Measurements from ENCODE around the gene LYSMD1.
A peak's percentile ranks its signal among the peaks of the same experiment; 100 is the strongest.

LYSMD1 gene

DNA sequence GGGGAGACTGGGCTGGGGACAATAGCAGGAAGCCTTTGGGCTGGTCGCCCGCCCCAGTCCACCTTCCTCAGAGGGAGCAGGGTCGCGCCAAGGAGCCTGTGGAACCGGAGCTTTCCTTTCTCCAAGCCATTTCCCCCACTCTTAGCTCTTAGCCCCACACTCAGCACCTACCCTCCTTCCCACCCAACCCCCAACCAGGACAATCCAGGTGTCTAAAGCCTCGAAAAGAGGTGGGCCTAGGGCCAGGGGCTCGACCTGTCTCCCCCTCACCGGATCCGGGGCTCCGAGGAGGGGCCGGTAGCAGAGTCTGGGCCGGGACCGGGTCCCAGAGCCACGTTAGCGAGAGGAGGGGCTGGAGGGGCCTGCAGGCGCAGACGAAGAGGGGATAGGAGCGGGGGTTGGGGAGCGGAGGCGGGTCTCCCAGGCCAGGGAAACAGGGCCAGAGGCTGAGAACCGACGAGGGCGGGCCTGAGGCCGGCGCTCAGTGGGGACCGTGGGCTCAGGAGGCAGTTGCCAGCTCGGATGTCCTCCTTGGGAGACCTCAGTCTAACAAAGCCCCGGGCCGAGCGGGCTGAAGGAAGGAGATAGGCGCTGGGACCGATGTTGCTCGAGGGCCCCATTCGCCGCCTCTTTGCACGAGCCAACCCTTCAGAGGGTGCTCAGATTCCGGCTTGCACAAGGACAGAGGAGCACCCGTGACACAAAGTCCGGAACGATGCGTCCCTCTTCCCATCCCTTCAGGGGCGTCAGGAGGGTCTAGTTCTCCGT lies 20.2 kb downstream of the LYSMD1 start:
- peak; percentile 14 for DNase-seq (ENCODE audit: low read depth in 2 of 2)
- no peak for TF ChIP-seq CTCF (IDR thresholded peaks at IDR 0.05; ENCODE audit: low read depth, low read length)
- H3K4me3 ChIP-seq (replicated peaks in 1 of 2; ENCODE audit: low read depth in 2 of 2, low read length in 2 of 2), result peak overlapping the region; percentile 66 to 73

GRCh38 chr1:151144474-151145303 lies 21.0 kb downstream of the LYSMD1 start:
- DNase-seq (ENCODE audit: low read depth in 2 of 2), result peak in 1 of 2 donors; percentile 24
- peak overlapping the region in 1 of 2 donors; percentile 66 for H3K4me3 ChIP-seq (replicated peaks in 1 of 2; ENCODE audit: low read depth in 2 of 2, low read length in 2 of 2)
- TF ChIP-seq CTCF (IDR thresholded peaks at IDR 0.05; ENCODE audit: low read depth, low read length), result no peak

- DNase-seq (ENCODE audit: low read depth in 2 of 2), result no peak
- TF ChIP-seq CTCF (IDR thresholded peaks at IDR 0.05; ENCODE audit: low read depth, low read length), result no peak
- H3K4me3 ChIP-seq (replicated peaks in 1 of 2; ENCODE audit: low read depth in 2 of 2, low read length in 2 of 2), result no peak overlapping the region
These were observed 21.7 kb downstream of the LYSMD1 start for GRCh38 chr1:151143986-151144385.

DNA sequence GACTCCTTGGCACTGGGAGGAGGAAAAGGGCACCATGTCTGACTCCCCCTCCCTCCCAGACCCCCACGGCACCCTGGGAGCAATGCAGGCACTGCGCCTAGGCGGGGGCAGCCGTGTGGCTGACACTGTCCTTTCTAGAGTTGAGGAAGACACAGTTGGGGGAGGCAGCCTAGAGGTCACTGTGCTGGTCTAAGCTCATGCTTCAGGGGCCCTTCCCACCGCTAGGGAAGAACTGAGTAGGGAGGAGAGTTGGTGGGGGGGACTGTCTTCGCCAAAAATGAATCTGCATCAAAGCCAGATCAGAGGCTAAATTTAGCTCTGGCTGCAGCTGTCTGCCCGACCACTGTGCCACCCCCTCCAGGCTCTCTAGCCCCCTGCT lies 22.7 kb downstream of the LYSMD1 start:
- TF ChIP-seq CTCF (IDR thresholded peaks at IDR 0.05; ENCODE audit: low read depth, low read length), result no peak
- H3K4me3 ChIP-seq (replicated peaks in 1 of 2; ENCODE audit: low read depth in 2 of 2, low read length in 2 of 2), result no peak overlapping the region
- DNase-seq (ENCODE audit: low read depth in 2 of 2), result no peak

- H3K4me3 ChIP-seq (replicated peaks in 1 of 2; ENCODE audit: low read depth in 2 of 2, low read length in 2 of 2), result no peak overlapping the region
- TF ChIP-seq CTCF (IDR thresholded peaks at IDR 0.05; ENCODE audit: low read depth, low read length), result no peak
- DNase-seq (ENCODE audit: low read depth in 2 of 2), result no peak
These were observed 23.2 kb downstream of the LYSMD1 start for GRCh38 chr1:151142411-151143056.

DNA sequence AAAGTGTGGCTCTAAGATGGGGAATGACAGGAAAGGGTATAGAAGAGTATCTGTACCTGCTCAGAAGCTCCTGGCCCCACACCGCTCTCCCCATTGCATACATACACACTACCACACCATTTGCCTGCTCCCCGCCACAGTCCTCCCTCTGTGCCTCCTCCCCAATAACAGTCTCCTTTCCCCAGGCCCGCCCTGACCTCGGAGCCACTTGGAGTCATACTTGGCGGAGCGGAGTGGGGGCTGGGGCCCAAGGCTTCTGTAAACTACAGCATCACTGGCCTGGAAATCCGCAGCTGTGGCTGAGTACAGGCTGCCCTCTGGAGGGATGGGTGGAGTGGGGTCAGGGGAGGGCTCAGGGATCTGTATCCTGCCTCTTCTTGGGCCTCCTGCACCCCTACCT lies 27.9 kb downstream of the LYSMD1 start:
- H3K4me3 ChIP-seq (replicated peaks in 1 of 2; ENCODE audit: low read depth in 2 of 2, low read length in 2 of 2), result no peak overlapping the region
- DNase-seq (ENCODE audit: low read depth in 2 of 2), result no peak
- no peak for TF ChIP-seq CTCF (IDR thresholded peaks at IDR 0.05; ENCODE audit: low read depth, low read length)
